ENCODE measurements around the gene SCUBE3. TPM values are rescaled to one million over a fixed set of nuclear protein-coding genes. Genes with fewer than 3 reads are reported as not detected.

Gene SCUBE3
- total RNA-seq, 2 experiments from 2014 or later, result not detected

Other genes with a start within 250 kb of the SCUBE3 start
- not detected for gene TCP11, start 72.6 kb upstream of the SCUBE3 start, total RNA-seq
- 10 to 100 TPM; 42.6 to 42.7 TPM for gene ZNF76, start 45.8 kb downstream of the SCUBE3 start, total RNA-seq
- 100 to 1,000 TPM; 201 to 215 TPM for gene DEF6, start 83.9 kb downstream of the SCUBE3 start, total RNA-seq
- gene PPARD, start 128.6 kb downstream of the SCUBE3 start, total RNA-seq, result 10 to 100 TPM; 23.1 to 23.4 TPM
- gene FANCE, start 238.4 kb downstream of the SCUBE3 start, total RNA-seq, result 10 to 100 TPM; 10.3 to 10.4 TPM